ENCODE results near the gene ACER1. TPM values are rescaled to one million over a fixed set of nuclear protein-coding genes. Genes with fewer than 3 reads are reported as not detected.
"Not testable (repeated sequence)": the region's sequence is repeated elsewhere in the genome, so short reads cannot be mapped to it uniquely, and the experiment has no call there.

ACER1 gene
- total RNA-seq, 1 donor from 2014 or later = 0.28 TPM

- Mint-ChIP-seq H3K4me3 (no peak overlapping the region), H3K4me1 (peaks cover 3% of the 10 kb centered on the region), H3K27me3 (no peaks in the 10 kb centered on the region), H3K9me3 (no peaks in the 10 kb centered on the region), H3K27ac (no peak overlapping the region), H3K36me3 (ENCODE audit: low read depth) (no peaks in the 10 kb centered on the region)
- DNase-seq = no peak
- intact Hi-C loops (cut with micrococcal nuclease) = no loop called here
Measured at GRCh38 chr19:6343462-6343861, 10.1 kb upstream of the ACER1 start.

- no peaks in the 10 kb centered on the region for H3K27me3 Mint-ChIP-seq
- no peaks in the 10 kb centered on the region for H3K9me3 Mint-ChIP-seq
- H3K27ac Mint-ChIP-seq = no peak overlapping the region
- H3K36me3 Mint-ChIP-seq (ENCODE audit: low read depth) = no peaks in the 10 kb centered on the region
- DNase-seq = no peak
- H3K4me1 Mint-ChIP-seq = peaks cover 3% of the 10 kb centered on the region
- H3K4me3 Mint-ChIP-seq = no peak overlapping the region
- intact Hi-C loops (cut with micrococcal nuclease) = no loop called here
Measured at GRCh38 chr19:6340493-6341201, 7.2 kb upstream of the ACER1 start.

- H3K36me3 Mint-ChIP-seq (ENCODE audit: low read depth) = no peaks in the 10 kb centered on the region
Measured at GRCh38 chr19:6334490-6335285, 1.3 kb upstream of the ACER1 start.

GRCh38 chr19:6326815-6327214 is 6.6 kb downstream of the ACER1 start:
- Mint-ChIP-seq H3K4me1 (no peaks in the 10 kb centered on the region), H3K27me3 (peaks cover 1% of the 10 kb centered on the region), H3K27ac (no peak overlapping the region), H3K36me3 (ENCODE audit: low read depth) (no peaks in the 10 kb centered on the region), H3K4me3 (no peak overlapping the region), H3K9me3 (no peaks in the 10 kb centered on the region)
- no peak for DNase-seq
- intact Hi-C loops (cut with micrococcal nuclease) = no loop called here

More at GRCh38 chr19:6334490-6335285, 1.3 kb upstream of the ACER1 start:
- no peak for DNase-seq
- no peaks in the 10 kb centered on the region for H3K9me3 Mint-ChIP-seq
- H3K27me3 Mint-ChIP-seq = no peaks in the 10 kb centered on the region
- no peak overlapping the region for H3K4me3 Mint-ChIP-seq
- intact Hi-C loops (cut with micrococcal nuclease) = no loop called here
- no peaks in the 10 kb centered on the region for H3K4me1 Mint-ChIP-seq
- no peak overlapping the region for H3K27ac Mint-ChIP-seq

GRCh38 chr19:6325614-6326013 is 7.8 kb downstream of the ACER1 start:
- peaks cover 1% of the 10 kb centered on the region for H3K27me3 Mint-ChIP-seq
- no peak for DNase-seq
- no peaks in the 10 kb centered on the region for H3K9me3 Mint-ChIP-seq
- no peaks in the 10 kb centered on the region for H3K4me1 Mint-ChIP-seq
- no peak overlapping the region for H3K27ac Mint-ChIP-seq
- H3K36me3 Mint-ChIP-seq (ENCODE audit: low read depth) = no peaks in the 10 kb centered on the region
- intact Hi-C loops (cut with micrococcal nuclease) = no loop called here
- no peak overlapping the region for H3K4me3 Mint-ChIP-seq

- Mint-ChIP-seq H3K4me3 (no peak overlapping the region), H3K4me1 (no peaks in the 10 kb centered on the region), H3K9me3 (no peaks in the 10 kb centered on the region), H3K27ac (no peak overlapping the region), H3K36me3 (ENCODE audit: low read depth) (no peaks in the 10 kb centered on the region), H3K27me3 (peaks cover 1% of the 10 kb centered on the region)
- intact Hi-C loops (cut with micrococcal nuclease) = no loop called here
- no peak for DNase-seq
Measured at GRCh38 chr19:6324757-6325156, 8.7 kb downstream of the ACER1 start.

- Mint-ChIP-seq H3K9me3 (no peaks in the 10 kb centered on the region), H3K36me3 (ENCODE audit: low read depth) (no peaks in the 10 kb centered on the region), H3K27me3 (peaks cover 1% of the 10 kb centered on the region), H3K27ac (no peak overlapping the region), H3K4me3 (no peak overlapping the region), H3K4me1 (no peaks in the 10 kb centered on the region)
- no peak for DNase-seq
- intact Hi-C loops (cut with micrococcal nuclease) = no loop called here
Measured at GRCh38 chr19:6322284-6322683, 11.1 kb downstream of the ACER1 start.

GRCh38 chr19:6319376-6319775 is 14.0 kb downstream of the ACER1 start:
- Mint-ChIP-seq H3K9me3 (no peaks in the 10 kb centered on the region), H3K36me3 (ENCODE audit: low read depth) (no peaks in the 10 kb centered on the region), H3K27ac (no peak overlapping the region), H3K27me3 (peaks cover 1% of the 10 kb centered on the region), H3K4me3 (no peak overlapping the region), H3K4me1 (no peaks in the 10 kb centered on the region)
- intact Hi-C loops (cut with micrococcal nuclease) = no loop called here
- no peak for DNase-seq

GRCh38 chr19:6318772-6319171 is 14.6 kb downstream of the ACER1 start:
- H3K27ac Mint-ChIP-seq = no peak overlapping the region
- no peaks in the 10 kb centered on the region for H3K9me3 Mint-ChIP-seq
- H3K4me3 Mint-ChIP-seq = no peak overlapping the region
- intact Hi-C loops (cut with micrococcal nuclease) = no loop called here
- no peak for DNase-seq
- H3K4me1 Mint-ChIP-seq = no peaks in the 10 kb centered on the region
- peaks cover 1% of the 10 kb centered on the region for H3K27me3 Mint-ChIP-seq
- no peaks in the 10 kb centered on the region for H3K36me3 Mint-ChIP-seq (ENCODE audit: low read depth)

GRCh38 chr19:6315646-6316045 is 17.8 kb downstream of the ACER1 start:
- H3K4me3 Mint-ChIP-seq; H3K27me3 Mint-ChIP-seq; intact Hi-C loops (cut with micrococcal nuclease); H3K27ac Mint-ChIP-seq; DNase-seq; H3K36me3 Mint-ChIP-seq (ENCODE audit: low read depth); H3K4me1 Mint-ChIP-seq; H3K9me3 Mint-ChIP-seq: not testable (repeated sequence)

GRCh38 chr19:6313398-6313969 is 19.9 kb downstream of the ACER1 start:
- H3K36me3 Mint-ChIP-seq (ENCODE audit: low read depth) = no peaks in the 10 kb centered on the region
- H3K4me1 Mint-ChIP-seq = no peaks in the 10 kb centered on the region
- no peak overlapping the region for H3K27ac Mint-ChIP-seq
- H3K9me3 Mint-ChIP-seq = no peaks in the 10 kb centered on the region
- intact Hi-C loops (cut with micrococcal nuclease) = no loop called here
- no peak overlapping the region for H3K4me3 Mint-ChIP-seq
- H3K27me3 Mint-ChIP-seq = no peaks in the 10 kb centered on the region
- DNase-seq = no peak

- Mint-ChIP-seq H3K27me3 (no peaks in the 10 kb centered on the region), H3K27ac (no peak overlapping the region), H3K9me3 (no peaks in the 10 kb centered on the region), H3K4me1 (no peaks in the 10 kb centered on the region), H3K4me3 (no peak overlapping the region), H3K36me3 (ENCODE audit: low read depth) (no peaks in the 10 kb centered on the region)
- intact Hi-C loops (cut with micrococcal nuclease) = no loop called here
- DNase-seq = no peak
Measured at GRCh38 chr19:6312018-6312417, 21.4 kb downstream of the ACER1 start.

- Mint-ChIP-seq H3K36me3 (ENCODE audit: low read depth) (peaks cover 3% of the 10 kb centered on the region), H3K4me3 (no peak overlapping the region)
- intact Hi-C loops (cut with micrococcal nuclease) = loop anchor here (2.0 kb wide), 1 partner anchor 172 kb away; no protein-coding TSS in a partner anchor
Measured at GRCh38 chr19:6298413-6298812, 35.0 kb downstream of the ACER1 start.

GRCh38 chr19:6297202-6297601 is 36.2 kb downstream of the ACER1 start:
- no peak overlapping the region for H3K27ac Mint-ChIP-seq
- H3K27me3 Mint-ChIP-seq = peaks cover 3% of the 10 kb centered on the region
- peaks cover 11% of the 10 kb centered on the region for H3K9me3 Mint-ChIP-seq
- peaks cover 2% of the 10 kb centered on the region for H3K4me1 Mint-ChIP-seq
- no peak overlapping the region for H3K4me3 Mint-ChIP-seq
- peaks cover 3% of the 10 kb centered on the region for H3K36me3 Mint-ChIP-seq (ENCODE audit: low read depth)
- intact Hi-C loops (cut with micrococcal nuclease) = no loop called here
- no peak for DNase-seq

More at GRCh38 chr19:6298413-6298812, 35.0 kb downstream of the ACER1 start:
- Mint-ChIP-seq H3K9me3 (peaks cover 11% of the 10 kb centered on the region), H3K27me3 (peaks cover 3% of the 10 kb centered on the region), H3K27ac (no peak overlapping the region), H3K4me1 (peaks cover 2% of the 10 kb centered on the region)
- DNase-seq = no peak

Data from activated CD4-positive, alpha-beta T cell treated with anti-CD3 and anti-CD28 coated beads, Interleukin-2, amount 10 ng/mL, durations not matched to agents 24 days and 14 days (primary cell).